Naive thymus-derived CD4-positive, alpha-beta T cell (primary cell): ENCODE results near the gene OSBPL10. TPM values are rescaled to one million over a fixed set of nuclear protein-coding genes. Genes with fewer than 3 reads are reported as not detected.

Experiments used
- ATAC-seq: fragments of 150-1000 bp; cut with Tn5 transposase; 2 replicates; pipeline ENCODE4 v1.10.0; 2021; ENCODE audit warnings: mild to moderate bottlenecking, moderate library complexity
- CTCF ChIA-PET: fragments of 350-600 bp; sonication (Branson Sonifier 250); formaldehyde crosslinking; loops from one replicate; lab custom pipeline; 2021; ENCODE audit warnings: antibody characterized with exemption; lab: Charles Lee
- POLR2A ChIA-PET: fragments of 350-600 bp; sonication (Branson Sonifier 250); formaldehyde crosslinking; loops from one replicate; lab custom pipeline; 2021; ENCODE audit warnings: antibody characterized with exemption, inconsistent platforms; lab: Charles Lee
- DNase-seq, 9 donors: peaks; one replicate each; pipeline versions ENCODE4 v3.0.0 to v3.0.0-alpha.2; 2020 to 2022; ENCODE audit warnings: mixed read lengths in 1 of 9
- H3K27ac ChIP-seq: one replicate; pipeline ENCODE4 v1.7.0; 2013; ENCODE audit warnings: mild to moderate bottlenecking, low read depth, low read length, moderate library complexity
- H3K27me3 ChIP-seq, 2 donors: one replicate each; pipeline ENCODE4 v1.7.0; 2013; ENCODE audit warnings: low read length in 2 of 2, mild to moderate bottlenecking in 2 of 2, moderate library complexity in 2 of 2; ENCODE audit not compliant: control insufficient read depth in 2 of 2, insufficient read depth in 2 of 2
- H3K36me3 ChIP-seq, 3 experiments: 1 replicate in 2 of 3; 2 replicates in 1 of 3; pipeline ENCODE4 v1.7.0; 2013; ENCODE audit warnings: low read length in 3 of 3, mild to moderate bottlenecking in 3 of 3, moderate library complexity in 1 of 3; ENCODE audit not compliant: insufficient read depth in 3 of 3, control insufficient read depth in 2 of 3
- H3K4me1 ChIP-seq, 2 donors: one replicate each; pipeline ENCODE4 v1.7.0; 2013; ENCODE audit warnings: low read length in 2 of 2, mild to moderate bottlenecking in 2 of 2, moderate library complexity in 1 of 2; ENCODE audit not compliant: control insufficient read depth in 2 of 2, insufficient read depth in 2 of 2
- H3K4me3 ChIP-seq: 2 replicates; pipeline ENCODE4 v1.7.0; 2013; ENCODE audit warnings: mild to moderate bottlenecking, low read length
- H3K9me3 ChIP-seq, 3 experiments: 1 replicate in 2 of 3; 2 replicates in 1 of 3; pipeline ENCODE4 v1.7.0; 2013; ENCODE audit warnings: low read length in 3 of 3; ENCODE audit not compliant: control insufficient read depth in 2 of 3
- H3K27ac Mint-ChIP-seq, 9 donors: one replicate each; pipeline ENCODE4 v1.8.0; 2020 to 2022; ENCODE audit warnings: mixed read lengths in 9 of 9, mild to moderate bottlenecking in 8 of 9, moderate library complexity in 5 of 9, inconsistent platforms in 2 of 9
- H3K27me3 Mint-ChIP-seq, 5 donors: one replicate each; pipeline ENCODE4 v1.8.0; 2021 to 2022; ENCODE audit warnings: mixed read lengths in 5 of 5, mild to moderate bottlenecking in 1 of 5
- H3K36me3 Mint-ChIP-seq, 5 donors: one replicate each; pipeline ENCODE4 v1.8.0; 2020 to 2022; ENCODE audit warnings: mixed read lengths in 5 of 5, mild to moderate bottlenecking in 3 of 5, inconsistent platforms in 1 of 5
- H3K4me1 Mint-ChIP-seq, 7 donors: one replicate each; pipeline ENCODE4 v1.8.0; 2020 to 2022; ENCODE audit warnings: mixed read lengths in 7 of 7, mild to moderate bottlenecking in 3 of 7, inconsistent platforms in 1 of 7
- H3K4me3 Mint-ChIP-seq, 10 donors: one replicate each; pipeline ENCODE4 v1.8.0; 2020 to 2022; ENCODE audit warnings: mild to moderate bottlenecking in 10 of 10, mixed read lengths in 10 of 10, moderate library complexity in 6 of 10, inconsistent platforms in 2 of 10
- H3K9me3 Mint-ChIP-seq, 11 donors: one replicate each; pipeline ENCODE4 v1.8.0; 2020 to 2022; ENCODE audit warnings: mixed read lengths in 11 of 11, mild to moderate bottlenecking in 4 of 11, inconsistent platforms in 1 of 11, moderate library complexity in 1 of 11
- intact Hi-C, 2 donors: fragments of 100-400 bp; cut with micrococcal nuclease; formaldehyde crosslinking; loops; one replicate each; pipeline ENCODE4 v1.15.1; 2023
- polyA plus RNA-seq, 2 donors: library from polyadenylated mRNA; unstranded; fragments of 300-500 nt; fragmentation: Illumina TruSeq; gene quantifications; one replicate each; pipeline ENCODE4 v1.2.3, GENCODE V29; 2021
- total RNA-seq, 6 experiments: library from RNA in 5 of 6; stranded (reverse) in 5 of 6; gene quantifications; 1 replicate in 5 of 6; 2 replicates in 1 of 6; pipeline ENCODE4 v1.2.3 and lab custom pipeline; 2021 to 2026

The OSBPL10 gene
- total and polyA plus RNA-seq, 7 experiments from 2014 or later: 0.15 to 6.8 (median 0.59) TPM

- H3K27ac Mint-ChIP-seq: peak overlapping the region; percentile 44 to 86 (median 80)
- CTCF ChIA-PET: interaction anchor here (0.6 to 1.3 kb wide), 2 partner anchors 84 to 90 kb away, joined by 3 read pairs; no protein-coding TSS in a partner anchor
- H3K27ac ChIP-seq: peak overlapping the region; percentile 45
- intact Hi-C loops: loop anchor here in 1 of 2 donors (5.0 to 10.0 kb wide), 3 partner anchors 43 to 479 kb away; no protein-coding TSS in a partner anchor
- H3K9me3 ChIP-seq: no peaks in the 10 kb centered on the region
- no peaks in the 10 kb centered on the region for H3K9me3 Mint-ChIP-seq
- H3K36me3 Mint-ChIP-seq: peaks cover 1 to 46% (median 27%) of the 10 kb centered on the region in 5 donors
- H3K27me3 Mint-ChIP-seq: no peaks in the 10 kb centered on the region
- peaks cover 17 to 61% (median 51%) of the 10 kb centered on the region in 7 donors for H3K4me1 Mint-ChIP-seq
- POLR2A ChIA-PET: interaction anchor here (1.1 to 1.7 kb wide), 2 partner anchors 103 to 421 kb away, joined by 3 to 5 read pairs; partner anchors contain the start of gene STT3B
- ATAC-seq: no peak
- no peaks in the 10 kb centered on the region for H3K27me3 ChIP-seq
- H3K4me1 ChIP-seq: peaks cover 10 to 28% of the 10 kb centered on the region in 2 donors
- no peak overlapping the region for H3K4me3 ChIP-seq
- peak overlapping the region in 8 of 10 donors; percentile 10 to 82 (median 60) for H3K4me3 Mint-ChIP-seq
- peaks cover 0 to 14% (median 7%) of the 10 kb centered on the region in 3 experiments for H3K36me3 ChIP-seq
- no peak for DNase-seq
Measured at GRCh38 chr3:31635545-31635944, 345.5 kb downstream of the OSBPL10 start.

GRCh38 chr3:31634476-31634875 is 346.6 kb downstream of the OSBPL10 start:
- Histone ChIP-seq H3K4me3 (no peak overlapping the region), H3K9me3 (no peaks in the 10 kb centered on the region), H3K27ac (no peak overlapping the region), H3K27me3 (no peaks in the 10 kb centered on the region), H3K36me3 (peaks cover 0 to 23% (median 7%) of the 10 kb centered on the region in 3 experiments), H3K4me1 (peaks cover 10 to 28% of the 10 kb centered on the region in 2 donors)
- intact Hi-C loops: loop anchor here in 1 of 2 donors (10.0 kb wide), 2 partner anchors 420 to 480 kb away; no protein-coding TSS in a partner anchor
- peaks cover 11 to 50% (median 37%) of the 10 kb centered on the region in 5 donors for H3K36me3 Mint-ChIP-seq
- ATAC-seq: no peak
- ChIA-PET CTCF (no interaction called here), POLR2A (interaction anchor here (1.5 kb wide), 1 partner anchor 102 kb away, joined by 3 read pairs; the partner anchor contains the start of gene STT3B)
- no peak for DNase-seq
- no peak overlapping the region for H3K4me3 Mint-ChIP-seq
- no peaks in the 10 kb centered on the region for H3K9me3 Mint-ChIP-seq
- H3K27me3 Mint-ChIP-seq: no peaks in the 10 kb centered on the region
- H3K4me1 Mint-ChIP-seq: peaks cover 17 to 72% (median 61%) of the 10 kb centered on the region in 7 donors
- peak overlapping the region in 8 of 9 donors; percentile 28 to 86 (median 62) for H3K27ac Mint-ChIP-seq

GRCh38 chr3:31629054-31629453 is 352.0 kb downstream of the OSBPL10 start:
- Mint-ChIP-seq H3K9me3 (no peaks in the 10 kb centered on the region), H3K4me1 (peaks cover 15 to 58% (median 48%) of the 10 kb centered on the region in 7 donors), H3K4me3 (no peak overlapping the region), H3K27me3 (no peaks in the 10 kb centered on the region), H3K36me3 (peaks cover 21 to 79% (median 63%) of the 10 kb centered on the region in 5 donors), H3K27ac (peak overlapping the region in 7 of 9 donors; percentile 4 to 84 (median 25))
- Histone ChIP-seq H3K4me3 (no peak overlapping the region), H3K36me3 (peaks cover 8 to 56% (median 15%) of the 10 kb centered on the region in 3 experiments), H3K27me3 (no peaks in the 10 kb centered on the region), H3K4me1 (no peaks in the 10 kb centered on the region), H3K27ac (no peak overlapping the region), H3K9me3 (no peaks in the 10 kb centered on the region)
- ChIA-PET CTCF (interaction anchor here (0.6 to 1.0 kb wide), 2 partner anchors 96 to 513 kb away, joined by 3 read pairs; no protein-coding TSS in a partner anchor), POLR2A (no interaction called here)
- intact Hi-C loops: no loop called here
- DNase-seq (no peak), ATAC-seq (no peak)

GRCh38 chr3:31625358-31625757 is 355.7 kb downstream of the OSBPL10 start:
- peaks cover 14 to 55% (median 48%) of the 10 kb centered on the region in 7 donors for H3K4me1 Mint-ChIP-seq
- no peak for DNase-seq
- H3K27me3 Mint-ChIP-seq: no peaks in the 10 kb centered on the region
- Histone ChIP-seq H3K4me1 (no peaks in the 10 kb centered on the region), H3K9me3 (no peaks in the 10 kb centered on the region), H3K36me3 (peaks cover 8 to 61% (median 8%) of the 10 kb centered on the region in 3 experiments), H3K4me3 (no peak overlapping the region), H3K27me3 (no peaks in the 10 kb centered on the region), H3K27ac (no peak overlapping the region)
- no peak for ATAC-seq
- POLR2A ChIA-PET: no interaction called here
- H3K36me3 Mint-ChIP-seq: peaks cover 24 to 75% (median 63%) of the 10 kb centered on the region in 5 donors
- intact Hi-C loops: no loop called here
- CTCF ChIA-PET: interaction anchor here (0.7 kb wide), 1 partner anchor 125 kb away, joined by 3 read pairs; no protein-coding TSS in a partner anchor
- no peaks in the 10 kb centered on the region for H3K9me3 Mint-ChIP-seq
- H3K27ac Mint-ChIP-seq: peak overlapping the region in 1 of 9 donors; percentile 79
- H3K4me3 Mint-ChIP-seq: no peak overlapping the region

- Mint-ChIP-seq H3K4me3 (peak overlapping the region in 1 of 10 donors; percentile 40), H3K27me3 (no peaks in the 10 kb centered on the region), H3K9me3 (no peaks in the 10 kb centered on the region), H3K27ac (peak overlapping the region in 2 of 9 donors; percentile 12 to 79), H3K4me1 (peaks cover 14 to 49% (median 39%) of the 10 kb centered on the region in 7 donors), H3K36me3 (peaks cover 16 to 68% (median 55%) of the 10 kb centered on the region in 5 donors)
- no peaks in the 10 kb centered on the region for H3K4me1 ChIP-seq
- H3K27ac ChIP-seq: no peak overlapping the region
- DNase-seq (no peak), ATAC-seq (no peak)
- no peaks in the 10 kb centered on the region for H3K9me3 ChIP-seq
- intact Hi-C loops: no loop called here
- H3K4me3 ChIP-seq: no peak overlapping the region
- ChIA-PET CTCF (interaction anchor here (0.9 kb wide), 2 partner anchors 70 to 85 kb away, joined by 3 read pairs; no protein-coding TSS in a partner anchor), POLR2A (interaction anchor here (0.8 kb wide), 1 partner anchor 1407 kb away, joined by 3 read pairs; no protein-coding TSS in a partner anchor)
- H3K27me3 ChIP-seq: no peaks in the 10 kb centered on the region
- peaks cover 8 to 63% (median 8%) of the 10 kb centered on the region in 3 experiments for H3K36me3 ChIP-seq
Measured at GRCh38 chr3:31624083-31624709, 356.9 kb downstream of the OSBPL10 start.

- ChIA-PET CTCF (no interaction called here), POLR2A (no interaction called here)
- peaks cover 8 to 66% (median 8%) of the 10 kb centered on the region in 3 experiments for H3K36me3 ChIP-seq
Measured at GRCh38 chr3:31622636-31623288, 358.3 kb downstream of the OSBPL10 start.

More at GRCh38 chr3:31622636-31623288, 358.3 kb downstream of the OSBPL10 start:
- H3K4me3 Mint-ChIP-seq: no peak overlapping the region
- no peaks in the 10 kb centered on the region for H3K27me3 ChIP-seq
- intact Hi-C loops: no loop called here
- H3K4me1 ChIP-seq: no peaks in the 10 kb centered on the region
- no peak for ATAC-seq
- no peak overlapping the region for H3K27ac ChIP-seq
- no peak overlapping the region for H3K4me3 ChIP-seq
- peaks cover 16 to 67% (median 49%) of the 10 kb centered on the region in 5 donors for H3K36me3 Mint-ChIP-seq
- no peak for DNase-seq
- H3K27ac Mint-ChIP-seq: peak overlapping the region in 4 of 9 donors; percentile 38 to 66 (median 56)
- H3K27me3 Mint-ChIP-seq: no peaks in the 10 kb centered on the region
- peaks cover 14 to 39% (median 26%) of the 10 kb centered on the region in 7 donors for H3K4me1 Mint-ChIP-seq
- no peaks in the 10 kb centered on the region for H3K9me3 Mint-ChIP-seq
- H3K9me3 ChIP-seq: no peaks in the 10 kb centered on the region
